Stimulated activated effector memory CD8-positive, alpha-beta T cell treated with anti-CD3 and anti-CD28 coated beads, Interleukin-12 subunit alpha, Interleukin-12 subunit beta, amount 100 ng/mL, for 72 hours (primary cell): Measurements from ENCODE around the gene COL16A1.

Experiments used
- ATAC-seq: fragments of 150-1000 bp; cut with Tn5 transposase; 2 replicates; pipeline ENCODE4 v1.10.0; 2021
- DNase-seq, 2 donors: peaks; one replicate each; pipeline ENCODE4 v3.0.0; 2021 to 2022; ENCODE audit warnings: low spot score in 2 of 2
- H3K27ac Mint-ChIP-seq: one replicate; pipeline ENCODE4 v1.8.0; 2022; ENCODE audit warnings: mild to moderate bottlenecking, mixed read lengths
- H3K36me3 Mint-ChIP-seq: one replicate; pipeline ENCODE4 v1.8.0; 2022; ENCODE audit warnings: mild to moderate bottlenecking, mixed read lengths
- H3K4me1 Mint-ChIP-seq: one replicate; pipeline ENCODE4 v1.8.0; 2022; ENCODE audit warnings: mixed read lengths
- H3K4me3 Mint-ChIP-seq: one replicate; pipeline ENCODE4 v1.8.0; 2022; ENCODE audit warnings: mild to moderate bottlenecking, mixed read lengths
- H3K9me3 Mint-ChIP-seq: one replicate; pipeline ENCODE4 v1.8.0; 2022; ENCODE audit warnings: mixed read lengths

Gene COL16A1

DNA sequence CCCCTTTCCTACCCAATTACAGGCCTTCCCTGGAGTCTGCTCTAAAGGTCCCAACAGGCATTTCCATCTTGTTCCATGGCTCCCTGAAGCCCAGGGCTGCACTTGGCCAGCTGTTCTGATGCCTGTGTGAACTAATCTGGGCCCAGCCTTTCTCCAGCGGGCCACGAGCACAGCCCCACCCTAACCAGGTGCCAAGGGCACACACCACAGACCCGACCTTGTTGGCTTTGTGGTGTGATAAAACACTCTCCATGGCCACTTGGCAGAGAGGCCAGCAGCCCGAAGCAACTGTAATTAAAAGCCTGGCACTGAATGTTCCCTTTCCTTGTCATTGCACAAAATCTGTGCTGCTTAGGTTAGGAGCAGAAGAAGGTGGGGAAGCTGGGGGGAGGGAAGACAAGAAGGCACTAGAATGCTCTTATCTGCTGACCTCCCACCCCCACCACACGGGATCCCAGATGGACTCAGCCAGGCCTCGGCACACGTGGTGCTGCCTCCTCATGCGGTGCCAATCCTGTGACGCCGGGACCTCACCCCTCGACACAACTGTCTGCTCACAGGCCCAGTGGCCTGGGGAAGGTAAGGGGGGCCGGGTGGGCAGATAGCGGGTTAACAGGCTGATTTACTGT lies 76.4 kb downstream of the COL16A1 start:
- peak overlapping the region; percentile 73 for H3K27ac Mint-ChIP-seq

DNA sequence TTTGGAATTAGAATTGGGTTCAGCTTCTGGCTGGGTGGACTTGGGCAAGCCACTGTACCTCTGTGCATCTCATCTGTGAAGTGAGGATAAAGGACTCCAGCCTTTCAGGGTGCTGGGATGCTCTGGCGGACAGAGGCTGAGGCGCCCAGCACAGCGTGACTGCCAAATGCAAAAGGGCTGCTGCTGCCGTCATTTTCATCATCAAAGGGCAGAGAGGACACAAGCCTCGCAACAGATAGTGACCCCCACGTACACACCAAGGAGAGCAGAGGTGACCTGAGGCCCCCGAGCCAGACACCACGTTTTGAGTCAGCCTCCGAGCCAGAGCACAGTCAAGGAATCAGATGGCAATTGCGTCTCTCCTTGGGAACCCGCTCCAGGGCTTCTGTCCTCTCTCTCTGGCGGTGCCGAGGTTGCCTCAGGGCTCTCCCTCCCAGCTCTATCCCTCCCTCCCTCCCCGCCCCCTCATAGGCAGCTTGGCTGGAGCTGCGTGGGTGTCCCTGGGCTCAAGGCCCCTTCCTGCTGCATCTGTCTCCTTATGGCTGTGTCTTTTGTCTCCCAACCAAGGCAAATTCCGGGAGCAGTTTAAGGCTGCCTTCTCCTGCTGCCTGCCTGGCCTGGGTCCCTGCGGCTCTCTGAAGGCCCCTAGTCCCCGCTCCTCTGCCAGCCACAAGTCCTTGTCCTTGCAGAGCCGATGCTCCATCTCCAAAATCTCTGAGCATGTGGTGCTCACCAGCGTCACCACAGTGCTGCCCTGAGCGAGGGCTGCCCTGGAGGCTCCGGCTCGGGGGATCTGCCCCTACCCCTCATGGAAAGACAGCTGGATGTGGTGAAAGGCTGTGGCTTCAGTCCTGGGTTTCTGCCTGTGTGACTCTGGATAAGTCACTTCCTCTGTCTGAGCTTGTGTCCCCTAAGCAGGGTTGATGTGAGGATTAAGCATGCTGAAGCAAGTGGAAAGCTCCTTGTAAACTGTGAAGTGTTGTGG lies 77.3 kb downstream of the COL16A1 start:
- Mint-ChIP-seq H3K4me1 (peaks cover 13% of the 10 kb centered on the region), H3K9me3 (no peaks in the 10 kb centered on the region), H3K36me3 (peaks cover 43% of the 10 kb centered on the region), H3K4me3 (no peak overlapping the region), H3K27ac (peak overlapping the region; percentile 73)
- ATAC-seq (no peak), DNase-seq (no peak)

More for the DNA sequence above, 76.4 kb downstream of the COL16A1 start:
- no peak overlapping the region for H3K4me3 Mint-ChIP-seq
- no peak for DNase-seq
- ATAC-seq: no peak
- peaks cover 13% of the 10 kb centered on the region for H3K4me1 Mint-ChIP-seq
- H3K36me3 Mint-ChIP-seq: peaks cover 52% of the 10 kb centered on the region
- H3K9me3 Mint-ChIP-seq: no peaks in the 10 kb centered on the region

DNA sequence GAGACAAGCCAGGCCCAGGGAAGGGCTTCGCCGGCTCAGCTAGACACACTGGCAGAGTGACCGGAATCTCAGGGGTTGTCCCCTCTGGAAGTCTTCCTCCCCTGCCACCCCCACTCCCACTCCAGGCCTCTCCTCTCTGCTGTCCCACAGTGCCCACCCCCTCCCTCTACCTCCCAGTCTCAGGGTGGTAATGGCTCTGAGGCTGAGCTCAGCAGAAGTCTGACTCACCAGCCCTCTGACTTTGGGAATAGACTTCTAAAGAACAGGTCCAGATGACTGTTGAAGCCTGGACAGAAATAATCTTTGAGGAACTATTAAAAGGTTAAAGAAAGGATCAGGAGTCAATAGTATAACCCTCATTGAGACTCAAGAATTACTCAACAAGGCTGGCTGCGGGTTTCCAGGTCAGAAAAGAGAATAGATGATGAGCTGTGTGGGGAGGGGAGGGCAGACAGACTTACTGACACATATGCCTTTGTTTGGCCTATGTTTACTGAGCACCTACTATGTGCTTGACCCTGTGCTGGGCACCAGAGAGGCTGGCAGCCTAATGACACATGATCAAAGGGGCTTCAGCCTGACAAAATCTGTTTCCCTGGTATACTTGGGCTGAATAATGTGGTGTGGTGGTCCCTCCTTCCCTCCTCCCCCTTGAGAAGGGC lies 78.1 kb downstream of the COL16A1 start:
- Mint-ChIP-seq H3K4me3 (no peak overlapping the region), H3K9me3 (no peaks in the 10 kb centered on the region), H3K4me1 (peaks cover 13% of the 10 kb centered on the region), H3K36me3 (peaks cover 35% of the 10 kb centered on the region), H3K27ac (no peak overlapping the region)
- no peak for DNase-seq
- ATAC-seq: peak; percentile 16

DNA sequence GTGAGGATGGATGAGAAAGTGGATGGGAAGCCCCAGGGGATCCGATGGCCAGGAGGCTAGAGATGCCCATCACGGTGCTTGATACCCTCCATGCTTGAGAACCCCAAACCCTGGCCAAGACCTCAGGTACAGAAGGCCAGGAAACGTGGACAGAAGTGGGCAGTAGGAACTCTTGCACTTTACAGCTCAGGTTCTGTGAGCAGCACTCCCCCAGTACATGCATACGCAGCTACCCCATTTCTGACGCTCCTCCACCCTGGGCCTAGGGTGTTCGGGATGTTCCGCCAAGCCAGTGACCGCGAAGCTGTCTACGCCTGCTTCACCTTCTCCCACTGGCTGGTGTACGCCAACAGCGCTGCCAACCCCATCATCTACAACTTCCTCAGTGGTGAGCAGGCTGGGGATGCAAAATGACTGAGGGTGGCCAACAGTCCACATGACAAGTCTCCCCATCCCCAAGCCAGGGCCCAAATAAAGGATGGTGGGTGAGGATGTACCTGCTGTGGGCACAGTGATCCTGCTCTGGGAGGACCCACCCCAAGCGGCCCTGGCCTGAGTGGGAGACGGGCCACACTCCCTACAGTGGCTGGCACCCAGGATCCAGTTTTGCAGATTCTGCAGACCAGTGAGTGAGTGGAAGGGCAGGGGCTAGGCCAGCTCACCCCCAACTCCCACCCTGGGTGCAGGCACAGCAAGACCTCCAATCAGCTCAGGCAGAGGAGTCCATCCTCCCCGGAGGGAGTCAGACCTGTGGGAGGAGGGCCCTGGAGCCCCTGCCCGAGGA lies 78.9 kb downstream of the COL16A1 start:
- DNase-seq: no peak
- Mint-ChIP-seq H3K4me1 (peaks cover 13% of the 10 kb centered on the region), H3K27ac (no peak overlapping the region), H3K4me3 (no peak overlapping the region), H3K36me3 (peaks cover 27% of the 10 kb centered on the region), H3K9me3 (no peaks in the 10 kb centered on the region)
- ATAC-seq: no peak

DNA sequence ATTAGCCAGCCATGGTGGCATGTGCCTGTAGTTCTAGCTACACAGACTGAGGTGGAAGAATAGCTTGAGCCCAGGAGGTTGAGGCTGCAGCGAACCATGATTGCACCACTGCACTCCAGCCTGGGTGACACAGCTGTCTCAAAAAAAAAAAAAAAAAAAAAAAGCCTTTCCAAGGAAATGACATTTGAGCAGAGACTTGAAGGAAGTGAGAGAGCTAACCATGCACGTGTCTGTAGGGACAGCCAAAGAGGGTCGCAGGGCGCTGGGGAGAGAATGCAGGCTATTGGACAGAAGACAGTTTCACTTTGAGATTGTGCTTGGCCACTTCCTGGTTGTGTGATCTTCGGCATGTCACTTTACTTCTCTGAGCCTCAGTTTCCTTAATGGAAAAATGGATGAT lies 79.5 kb downstream of the COL16A1 start:
- no peak overlapping the region for H3K4me3 Mint-ChIP-seq
- peaks cover 13% of the 10 kb centered on the region for H3K4me1 Mint-ChIP-seq
- DNase-seq (no peak), ATAC-seq (no peak)
- no peaks in the 10 kb centered on the region for H3K9me3 Mint-ChIP-seq
- peaks cover 21% of the 10 kb centered on the region for H3K36me3 Mint-ChIP-seq
- peak overlapping the region; percentile 30 for H3K27ac Mint-ChIP-seq

DNA sequence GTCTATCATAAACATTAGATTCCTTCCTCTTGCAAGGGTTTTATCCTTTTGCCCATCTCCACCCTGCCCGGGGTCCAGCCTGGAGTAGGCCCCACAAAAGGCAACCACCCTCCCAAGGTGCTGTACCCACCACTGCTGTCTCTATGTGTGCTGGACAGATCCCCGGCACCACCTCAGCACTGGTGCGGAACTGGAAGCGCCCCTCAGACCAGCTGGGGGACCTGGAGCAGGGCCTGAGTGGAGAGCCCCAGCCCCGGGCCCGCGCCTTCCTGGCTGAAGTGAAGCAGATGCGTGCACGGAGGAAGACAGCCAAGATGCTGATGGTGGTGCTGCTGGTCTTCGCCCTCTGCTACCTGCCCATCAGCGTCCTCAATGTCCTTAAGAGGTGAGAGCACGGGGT lies 80.5 kb downstream of the COL16A1 start:
- Mint-ChIP-seq H3K4me3 (no peak overlapping the region), H3K36me3 (peaks cover 12% of the 10 kb centered on the region), H3K9me3 (no peaks in the 10 kb centered on the region), H3K4me1 (peaks cover 13% of the 10 kb centered on the region), H3K27ac (no peak overlapping the region)
- ATAC-seq (no peak), DNase-seq (no peak)

DNA sequence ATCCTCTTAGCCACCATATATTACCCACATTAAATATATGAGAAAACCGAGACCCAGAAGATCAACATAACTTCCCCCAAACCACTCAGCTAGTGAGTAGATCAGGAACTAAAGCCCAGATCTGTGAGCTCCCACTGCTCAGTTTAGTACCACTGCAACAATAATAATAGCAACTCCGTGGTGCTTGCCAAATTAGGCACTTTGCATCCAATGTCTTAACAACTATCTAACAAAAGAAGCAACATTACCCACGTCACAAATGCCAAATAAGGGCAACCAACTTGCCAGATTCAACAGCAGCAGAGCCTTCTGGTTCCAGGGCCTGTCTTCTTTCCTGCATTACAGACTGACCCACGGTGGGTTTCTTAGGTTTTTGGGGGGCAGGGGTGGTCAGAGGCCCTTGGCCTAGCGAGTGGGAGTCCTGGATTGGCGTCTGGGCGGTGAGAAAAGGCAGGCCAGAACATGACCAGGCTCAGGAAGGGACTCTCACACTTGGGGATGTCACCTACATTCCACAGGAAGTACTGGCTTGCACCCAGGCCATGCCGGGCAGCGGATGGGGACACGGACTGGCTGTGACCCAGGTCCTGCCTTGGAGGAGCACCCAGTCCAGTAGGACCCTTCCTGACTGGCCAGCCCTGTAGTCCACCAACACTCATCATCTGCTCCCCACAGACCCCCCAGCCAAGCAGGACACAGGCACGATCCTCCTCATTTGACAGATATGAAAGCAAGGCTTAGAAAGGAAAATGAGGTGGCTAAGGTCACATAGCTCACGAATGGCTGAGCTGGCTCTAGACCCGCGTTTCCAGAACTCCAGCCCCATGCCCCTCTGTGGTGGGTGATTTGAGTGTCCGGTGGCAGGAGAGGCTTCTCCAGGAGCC lies 81.7 kb downstream of the COL16A1 start:
- peak overlapping the region; percentile 34 for H3K27ac Mint-ChIP-seq

DNA sequence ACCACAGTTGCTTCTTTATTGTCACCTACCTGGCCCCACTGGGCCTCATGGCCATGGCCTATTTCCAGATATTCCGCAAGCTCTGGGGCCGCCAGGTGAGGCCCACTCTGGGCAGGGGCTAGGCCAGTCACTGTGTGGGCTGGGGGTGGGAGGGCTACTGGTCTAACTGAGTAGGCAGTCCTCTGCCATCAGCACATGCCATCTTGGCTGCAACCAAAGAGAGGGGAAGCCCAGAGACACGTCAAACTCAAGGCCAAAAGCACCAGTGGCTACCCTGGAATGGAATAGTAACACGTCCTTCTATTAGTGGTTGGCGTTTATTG lies 82.4 kb downstream of the COL16A1 start:
- Mint-ChIP-seq H3K9me3 (no peaks in the 10 kb centered on the region), H3K36me3 (peaks cover under 1% of the 10 kb centered on the region), H3K4me1 (peaks cover 19% of the 10 kb centered on the region), H3K27ac (peak overlapping the region; percentile 34), H3K4me3 (no peak overlapping the region)
- DNase-seq (no peak), ATAC-seq (no peak)

More for the DNA sequence above, 81.7 kb downstream of the COL16A1 start:
- ATAC-seq: no peak
- Mint-ChIP-seq H3K4me3 (no peak overlapping the region), H3K9me3 (no peaks in the 10 kb centered on the region), H3K36me3 (peaks cover 7% of the 10 kb centered on the region), H3K4me1 (peaks cover 17% of the 10 kb centered on the region)
- no peak for DNase-seq

DNA sequence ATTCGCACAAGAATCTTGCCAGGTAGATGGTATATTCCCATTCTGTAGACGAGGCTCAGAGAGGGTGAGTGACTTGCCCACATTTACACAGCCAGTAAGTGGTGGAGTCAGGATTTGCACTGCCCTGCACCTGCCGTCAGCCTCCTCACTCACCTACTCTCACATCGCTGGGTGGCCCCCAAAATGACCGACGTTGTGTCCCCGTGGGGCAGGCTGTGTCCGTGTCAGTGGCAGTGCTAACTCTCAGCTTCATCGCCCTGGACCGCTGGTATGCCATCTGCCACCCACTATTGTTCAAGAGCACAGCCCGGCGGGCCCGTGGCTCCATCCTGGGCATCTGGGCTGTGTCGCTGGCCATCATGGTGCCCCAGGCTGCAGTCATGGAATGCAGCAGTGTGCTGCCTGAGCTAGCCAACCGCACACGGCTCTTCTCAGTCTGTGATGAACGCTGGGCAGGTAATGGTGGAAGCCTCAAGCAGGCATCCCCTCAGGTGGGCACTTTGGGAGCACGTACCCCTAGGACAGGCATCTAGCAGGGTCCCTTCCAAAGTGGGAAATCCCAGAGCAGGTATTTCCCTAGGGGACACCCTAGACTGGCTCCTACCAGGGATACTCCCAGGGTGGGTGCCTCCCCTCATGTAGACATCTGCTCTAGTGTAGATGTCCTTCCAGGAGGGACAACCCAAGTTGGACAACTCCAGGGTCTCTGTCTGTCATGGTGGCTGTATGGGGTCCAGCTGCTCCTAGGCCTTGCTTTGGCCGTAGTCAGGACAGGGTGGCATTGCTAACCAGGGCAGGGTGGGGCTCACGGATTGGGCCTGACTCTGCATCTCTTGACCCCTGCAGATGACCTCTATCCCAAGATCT lies 83.0 kb downstream of the COL16A1 start:
- Mint-ChIP-seq H3K27ac (no peak overlapping the region), H3K9me3 (no peaks in the 10 kb centered on the region), H3K36me3 (no peaks in the 10 kb centered on the region), H3K4me1 (peaks cover 19% of the 10 kb centered on the region), H3K4me3 (no peak overlapping the region)
- no peak for DNase-seq
- no peak for ATAC-seq

DNA sequence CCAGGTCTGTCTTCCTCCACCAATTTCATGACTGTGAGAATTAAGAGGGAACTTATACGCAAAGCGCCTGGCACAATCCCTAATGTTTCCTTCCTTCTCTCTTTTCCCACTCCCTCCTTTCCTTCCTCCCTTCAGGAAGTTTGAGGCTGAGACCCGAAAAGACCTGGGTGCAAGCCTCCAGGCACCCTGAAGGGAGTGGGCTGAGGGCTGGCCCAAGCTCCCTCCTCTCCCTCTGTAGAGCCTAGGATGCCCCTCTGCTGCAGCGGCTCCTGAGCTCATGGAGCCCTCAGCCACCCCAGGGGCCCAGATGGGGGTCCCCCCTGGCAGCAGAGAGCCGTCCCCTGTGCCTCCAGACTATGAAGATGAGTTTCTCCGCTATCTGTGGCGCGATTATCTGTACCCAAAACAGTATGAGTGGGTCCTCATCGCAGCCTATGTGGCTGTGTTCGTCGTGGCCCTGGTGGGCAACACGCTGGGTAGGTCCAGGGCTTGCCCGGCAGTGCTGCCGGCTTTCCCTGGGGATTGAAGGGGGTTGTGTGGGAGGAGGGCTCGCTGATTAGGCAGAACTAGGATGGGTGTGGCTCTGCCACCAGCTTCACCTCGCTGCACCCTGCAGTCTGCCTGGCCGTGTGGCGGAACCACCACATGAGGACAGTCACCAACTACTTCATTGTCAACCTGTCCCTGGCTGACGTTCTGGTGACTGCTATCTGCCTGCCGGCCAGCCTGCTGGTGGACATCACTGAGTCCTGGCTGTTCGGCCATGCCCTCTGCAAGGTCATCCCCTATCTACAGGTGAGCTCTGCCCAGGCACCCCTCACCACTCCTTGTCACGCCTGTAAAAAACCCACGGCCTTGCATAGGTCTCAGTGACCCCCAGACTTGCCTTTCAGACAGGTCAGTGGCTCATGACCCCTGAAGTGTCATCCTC lies 84.6 kb downstream of the COL16A1 start:
- no peak for DNase-seq
- no peak overlapping the region for H3K27ac Mint-ChIP-seq
- no peak for ATAC-seq
- no peaks in the 10 kb centered on the region for H3K36me3 Mint-ChIP-seq
- H3K4me1 Mint-ChIP-seq: peaks cover 10% of the 10 kb centered on the region
- no peak overlapping the region for H3K4me3 Mint-ChIP-seq
- no peaks in the 10 kb centered on the region for H3K9me3 Mint-ChIP-seq

DNA sequence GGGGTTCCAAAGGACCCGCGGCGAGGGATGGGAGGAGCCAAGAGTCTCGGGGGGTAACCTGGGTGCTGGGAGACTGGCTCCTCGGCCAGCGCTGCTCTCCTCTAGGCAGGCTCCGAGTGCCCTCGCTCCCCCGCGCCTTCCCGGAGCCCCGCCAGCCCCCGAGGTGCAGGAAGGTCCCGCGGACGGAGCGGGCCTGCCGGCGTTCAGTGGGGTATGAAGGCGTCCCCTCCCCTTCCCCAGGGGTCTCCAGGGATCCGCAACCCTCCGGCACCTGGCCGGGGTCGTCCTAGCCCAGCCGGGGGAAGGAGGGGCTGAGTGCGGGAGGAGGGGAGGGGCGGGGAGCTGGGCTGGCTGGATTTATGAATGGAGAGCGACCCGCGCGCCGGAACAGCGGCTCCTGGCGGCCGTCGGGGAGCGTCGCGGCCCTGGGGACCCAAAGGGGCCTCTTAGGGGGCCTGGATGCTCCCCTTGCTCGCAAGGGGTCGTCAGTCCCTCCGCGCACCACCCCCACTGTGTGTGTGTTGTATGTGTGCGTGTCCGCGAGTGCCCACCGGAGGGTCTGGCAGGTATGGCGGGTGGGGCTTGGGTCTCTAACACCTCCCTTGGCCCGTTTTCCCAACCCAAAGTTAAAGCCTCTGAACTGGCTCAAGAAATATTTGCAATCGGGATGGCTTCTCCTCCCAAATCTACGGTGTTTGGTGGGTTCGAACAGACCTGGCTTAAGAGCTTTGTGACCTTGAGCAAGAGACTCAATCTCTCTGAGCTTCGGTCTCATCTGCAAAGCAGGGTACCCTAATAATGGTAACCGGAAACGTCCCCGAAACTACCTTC lies 85.7 kb downstream of the COL16A1 start:
- DNase-seq (peak; percentile 36 to 73), ATAC-seq (peak; percentile 66)
- no peaks in the 10 kb centered on the region for H3K36me3 Mint-ChIP-seq
- peaks cover 6% of the 10 kb centered on the region for H3K4me1 Mint-ChIP-seq
- H3K9me3 Mint-ChIP-seq: no peaks in the 10 kb centered on the region
- H3K27ac Mint-ChIP-seq: no peak overlapping the region
- H3K4me3 Mint-ChIP-seq: peak overlapping the region; percentile 16
